HG02588 (cell line): ENCODE results near the gene TRAF3.
"Not testable (repeated sequence)": the region's sequence is repeated elsewhere in the genome, so short reads cannot be mapped to it uniquely, and the experiment has no call there.

Experiments used
- ATAC-seq: cut with Tn5 transposase; IDR thresholded peaks from one replicate; pipeline ENCODE4 v1.9.1; 2021; ENCODE audit warnings: mild to moderate bottlenecking, moderate library complexity; ENCODE audit not compliant: unreplicated experiment

Gene TRAF3

DNA sequence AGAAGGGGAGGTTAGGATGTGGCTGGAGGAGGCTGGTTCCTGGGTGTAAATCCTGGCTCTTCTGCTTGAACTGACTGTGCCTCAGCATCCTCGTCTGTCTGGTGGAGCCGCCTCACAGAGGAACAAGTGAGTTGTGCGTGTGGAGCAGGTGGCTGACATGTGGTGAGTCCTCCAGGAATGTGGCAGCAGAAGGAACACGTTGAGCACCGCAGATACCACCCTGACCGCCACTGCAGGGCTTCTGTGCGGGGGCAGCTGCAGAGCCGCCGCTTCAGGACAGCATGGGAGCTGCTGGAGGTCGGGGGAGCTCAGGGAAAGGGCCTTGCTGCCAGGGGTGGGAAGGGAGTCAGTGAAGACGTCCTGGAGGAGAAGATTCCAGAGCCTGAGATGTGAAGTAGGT, 48.9 kb downstream of the TRAF3 start:
- no peak for ATAC-seq

GRCh38 chr14:102826751-102827675, 49.8 kb downstream of the TRAF3 start:
- ATAC-seq, result no peak

- no peak for ATAC-seq
Observed at GRCh38 chr14:102827716-102828115, 50.5 kb downstream of the TRAF3 start.

DNA sequence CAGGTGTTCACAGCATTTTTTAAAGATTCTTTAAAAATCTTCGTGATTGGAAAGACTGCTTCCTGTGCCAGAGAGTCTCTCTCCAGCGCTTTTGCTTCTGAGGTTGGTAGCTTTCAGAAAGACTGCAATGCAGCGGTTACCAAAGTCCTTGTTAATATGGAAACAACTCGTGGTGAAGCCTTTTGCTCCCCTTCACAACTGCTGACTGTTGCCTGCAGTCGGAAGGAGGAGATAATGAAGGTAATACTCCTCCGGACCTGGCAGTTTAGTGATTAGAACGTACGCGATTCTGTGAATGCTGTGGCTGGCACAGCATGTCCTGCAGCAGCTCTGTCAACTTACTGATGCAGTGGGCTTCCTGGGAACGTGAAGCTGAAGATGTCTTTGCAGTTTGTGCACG, 50.9 kb downstream of the TRAF3 start:
- no peak for ATAC-seq

DNA sequence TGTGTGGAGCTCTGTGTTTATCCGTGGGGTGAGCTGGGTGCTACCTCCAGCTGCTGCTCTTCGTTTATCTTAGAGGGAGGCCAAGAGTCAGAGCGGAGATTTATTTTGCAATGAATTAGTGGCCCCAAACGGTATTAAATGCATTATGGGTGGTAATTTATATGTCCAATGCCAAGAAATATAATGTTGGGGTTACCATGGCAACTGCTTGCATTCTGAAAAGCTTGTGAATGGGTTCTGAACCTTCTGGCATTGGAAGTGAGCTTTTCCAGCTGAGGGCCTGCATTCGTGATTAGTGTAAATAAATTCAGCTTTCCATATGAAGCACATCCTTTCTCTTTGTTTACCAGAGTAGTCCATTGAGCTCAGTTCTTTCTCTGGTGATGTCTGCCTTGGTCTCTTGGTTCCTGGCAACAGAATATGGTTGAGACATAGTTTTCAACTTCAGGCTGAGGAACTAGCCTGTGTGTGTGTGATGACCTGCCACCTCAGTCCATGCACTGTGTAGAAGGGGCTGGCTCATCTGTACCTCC, 51.8 kb downstream of the TRAF3 start:
- no peak for ATAC-seq

- ATAC-seq, result no peak
Observed at GRCh38 chr14:102830474-102831045, 53.3 kb downstream of the TRAF3 start.

DNA sequence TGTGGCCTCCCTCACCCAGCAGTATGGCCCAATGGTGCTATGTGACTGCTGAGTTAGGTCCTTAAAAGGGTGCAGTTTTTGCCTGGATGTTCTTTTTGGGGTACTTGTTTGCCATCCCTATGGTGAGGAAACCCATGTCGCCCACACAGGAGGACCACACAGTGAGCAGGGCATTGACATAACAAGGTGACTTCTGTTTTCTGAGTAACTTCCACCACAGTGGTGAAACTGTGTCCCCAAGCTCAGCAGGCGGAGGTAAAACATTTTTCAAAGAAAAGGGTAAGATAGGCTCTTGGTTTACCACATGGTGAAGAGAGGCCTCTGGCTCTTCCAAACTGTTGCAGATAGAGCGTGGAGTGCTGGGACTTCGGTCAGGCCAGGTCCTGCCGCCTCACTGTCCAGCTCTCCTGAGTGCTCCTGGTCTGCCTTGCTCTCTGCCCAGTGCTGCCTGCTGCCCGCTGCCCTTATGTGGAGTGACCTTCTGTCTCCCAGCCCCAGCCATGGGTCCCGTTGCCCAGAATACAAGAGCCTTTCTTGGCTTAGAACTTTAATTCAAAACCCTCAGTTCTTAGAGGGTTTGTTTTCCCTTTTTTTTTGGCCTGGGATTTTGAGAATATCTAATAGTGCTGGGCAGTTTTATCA, 54.0 kb downstream of the TRAF3 start:
- no peak for ATAC-seq

DNA sequence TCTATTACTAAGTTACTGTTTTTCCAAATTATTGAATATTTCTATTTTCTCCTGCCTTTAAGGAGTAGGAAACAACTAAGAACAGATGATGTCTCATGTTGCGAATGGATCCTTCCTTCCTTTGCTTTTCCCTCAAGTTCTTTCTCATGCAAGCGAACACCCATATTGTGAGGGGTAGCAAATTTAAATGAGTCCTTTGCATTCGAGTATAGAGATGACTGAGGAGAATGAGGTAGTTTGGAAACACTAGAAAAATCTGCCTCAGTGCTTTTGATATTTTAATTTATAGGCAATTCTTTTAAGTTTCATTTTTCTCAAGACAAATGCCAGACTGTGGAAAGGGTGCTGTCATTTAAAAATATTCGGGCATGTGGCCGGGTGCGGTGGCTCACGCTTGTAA, 56.1 kb downstream of the TRAF3 start:
- ATAC-seq, result no peak

DNA sequence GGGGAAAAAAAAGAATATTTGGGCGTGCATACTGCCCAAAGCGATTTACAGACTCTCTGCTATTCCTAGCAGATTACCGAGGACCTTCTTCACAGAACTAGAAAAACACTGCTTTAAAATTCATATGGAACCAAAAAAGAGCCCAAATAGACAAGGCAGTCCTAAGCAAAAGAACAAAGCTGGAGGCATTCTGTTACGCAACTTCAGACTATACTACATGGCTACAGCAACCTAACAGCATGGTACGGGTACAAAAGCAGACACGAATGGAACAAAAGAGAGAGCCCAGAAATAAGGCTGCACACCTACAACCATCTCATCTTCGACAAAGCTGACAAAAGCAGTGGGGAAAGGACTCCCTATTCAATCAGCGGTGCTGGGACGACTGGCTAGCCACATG, 56.7 kb downstream of the TRAF3 start:
- no peak for ATAC-seq

GRCh38 chr14:102835959-102836358, 58.7 kb downstream of the TRAF3 start:
- no peak for ATAC-seq

DNA sequence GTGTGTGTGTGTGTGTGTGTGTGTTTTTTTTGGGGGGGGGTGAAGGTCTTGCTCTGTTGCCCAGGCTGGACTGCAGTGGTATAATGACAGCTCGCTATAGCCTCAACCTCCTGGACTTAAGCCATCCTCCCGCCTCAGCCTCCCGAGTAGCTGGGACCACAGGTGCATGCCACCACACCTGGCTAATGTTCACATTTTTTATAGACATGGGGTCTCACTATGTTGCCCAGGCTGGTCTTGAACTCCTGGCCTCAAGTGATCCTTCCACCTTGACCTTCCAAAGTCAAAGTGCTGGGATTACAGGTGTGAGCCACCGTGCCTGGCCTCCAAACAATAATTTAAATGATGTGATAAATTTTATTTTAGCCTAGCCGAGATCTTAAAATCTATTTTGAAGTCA, 59.9 kb downstream of the TRAF3 start:
- not testable (repeated sequence) for ATAC-seq

DNA sequence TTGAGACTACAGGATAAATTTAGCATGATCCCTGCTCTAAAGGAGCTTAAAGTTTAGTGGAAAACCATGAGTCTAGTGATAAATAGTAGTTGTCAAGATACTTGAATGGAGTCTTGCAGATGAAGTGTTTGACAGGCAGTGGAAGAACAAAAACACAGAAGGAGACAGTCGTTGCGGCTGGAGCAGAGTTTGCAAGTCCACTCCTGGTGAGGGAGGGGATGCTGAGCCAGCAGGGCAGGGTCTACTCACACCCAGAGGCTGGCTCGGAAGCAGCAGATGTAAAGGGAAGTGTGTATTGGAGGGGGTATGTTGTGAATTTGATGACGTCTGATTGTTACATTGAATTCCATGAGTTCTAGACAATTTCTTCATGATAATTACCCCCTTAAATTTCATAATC, 61.3 kb downstream of the TRAF3 start:
- ATAC-seq, result no peak

- no peak for ATAC-seq
Observed at GRCh38 chr14:102840115-102840514, 62.9 kb downstream of the TRAF3 start.

DNA sequence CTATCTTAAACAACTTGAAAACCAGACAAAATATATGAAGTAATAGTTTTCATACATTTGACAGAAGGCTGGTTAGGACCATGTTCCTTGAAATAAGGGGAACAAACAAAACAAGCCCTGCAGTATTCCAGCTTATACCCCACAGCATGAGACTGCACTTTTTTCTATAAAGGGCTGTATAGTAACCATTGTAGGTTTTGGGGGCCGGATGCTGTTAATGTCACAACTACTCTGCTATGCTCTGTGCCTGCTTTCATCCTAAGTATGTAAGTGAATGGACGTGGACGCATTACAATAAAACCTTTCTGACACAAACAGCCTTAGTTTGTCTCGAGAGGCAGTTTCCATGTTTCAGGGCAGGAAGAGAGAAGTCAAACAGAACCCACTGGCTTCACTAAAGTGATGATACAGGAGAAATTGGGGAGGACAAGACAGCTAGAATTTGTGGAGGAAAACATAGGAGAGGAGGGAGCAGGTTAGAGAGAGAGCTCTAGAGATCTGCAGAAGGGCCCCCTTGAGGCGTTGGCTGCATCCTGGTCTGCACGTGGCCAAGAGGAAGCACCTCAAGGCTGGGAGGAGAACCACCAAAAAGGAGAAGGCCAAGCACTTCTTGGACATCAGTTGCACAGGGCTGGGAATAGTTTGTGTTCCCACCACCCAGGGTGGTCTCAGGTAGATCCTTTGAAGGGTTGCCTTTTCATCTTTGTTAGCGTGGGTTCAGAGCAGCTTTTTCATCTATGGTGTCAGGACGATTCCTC, 63.7 kb downstream of the TRAF3 start:
- no peak for ATAC-seq

DNA sequence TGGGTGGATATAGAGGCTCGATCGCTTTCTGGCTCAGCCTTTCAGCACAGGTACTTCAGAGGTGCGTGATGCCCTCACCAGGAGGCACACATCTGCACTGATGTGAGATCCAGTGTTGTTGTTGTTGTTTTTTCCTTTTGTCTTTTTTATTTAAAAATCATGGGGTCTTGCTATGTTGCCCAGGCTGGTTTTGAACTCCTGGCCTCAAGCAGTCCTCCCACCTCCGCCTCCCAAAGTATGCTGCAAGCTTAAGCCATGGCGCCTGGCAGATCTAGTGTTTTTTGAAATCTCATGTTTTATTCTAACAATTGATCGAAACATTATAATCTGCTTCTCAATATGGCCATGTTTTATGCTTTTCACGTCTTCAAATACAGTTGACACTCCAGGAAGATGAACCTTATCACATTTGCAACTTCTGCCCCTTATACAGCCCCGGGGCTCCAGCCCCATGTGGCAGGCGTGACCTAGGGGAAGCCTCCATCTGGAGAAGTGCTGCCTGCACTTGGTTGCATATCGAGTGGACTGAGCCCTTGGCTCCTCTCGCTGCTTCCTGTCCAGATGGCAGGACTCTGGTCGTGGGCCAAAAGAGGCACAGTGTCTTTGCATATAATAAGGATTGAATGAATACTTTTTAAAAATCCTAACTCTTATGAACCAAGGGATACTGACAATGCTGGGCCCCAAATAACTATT, 71.7 kb downstream of the TRAF3 start:
- ATAC-seq, result no peak

DNA sequence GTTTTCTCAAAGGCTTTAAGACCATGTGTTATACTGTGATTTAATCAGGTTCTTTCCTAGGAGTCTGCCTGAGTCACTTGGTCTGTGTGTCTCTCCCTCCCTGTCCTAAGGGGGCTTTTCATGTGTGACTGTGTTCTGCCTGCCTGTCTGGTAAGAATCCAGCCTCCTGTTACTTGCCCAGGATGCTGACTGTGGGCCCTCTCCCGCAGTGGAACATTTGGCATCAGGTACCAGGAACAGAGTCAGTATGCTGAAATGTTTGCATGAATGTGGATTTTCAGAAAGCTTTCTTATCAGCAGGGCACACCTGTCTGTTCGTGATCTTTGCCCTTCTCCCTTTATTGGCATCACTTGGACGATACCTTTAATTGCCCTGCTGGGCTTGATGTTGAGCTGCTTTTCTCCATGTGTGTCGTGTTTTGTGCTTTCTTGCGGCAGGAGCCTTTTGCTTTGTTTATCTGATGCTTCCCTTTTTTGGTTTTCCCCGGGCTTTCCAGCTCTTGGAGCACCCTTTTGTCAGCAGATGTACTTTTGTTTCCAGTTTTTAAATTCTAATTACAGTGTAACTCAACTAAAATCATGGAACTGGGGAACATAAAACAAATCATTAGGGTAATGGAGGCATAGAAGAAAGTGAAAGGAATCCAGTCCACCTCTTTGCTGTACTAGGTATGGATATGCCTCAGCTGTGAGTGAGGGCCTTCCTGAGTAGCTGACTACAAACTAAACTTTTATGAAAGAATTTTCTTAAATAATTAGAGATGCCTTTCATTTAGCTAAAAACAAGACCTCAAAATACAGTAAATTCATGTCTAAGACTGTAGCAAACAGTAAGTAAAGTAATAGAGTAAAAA, 72.5 kb downstream of the TRAF3 start:
- no peak for ATAC-seq

DNA sequence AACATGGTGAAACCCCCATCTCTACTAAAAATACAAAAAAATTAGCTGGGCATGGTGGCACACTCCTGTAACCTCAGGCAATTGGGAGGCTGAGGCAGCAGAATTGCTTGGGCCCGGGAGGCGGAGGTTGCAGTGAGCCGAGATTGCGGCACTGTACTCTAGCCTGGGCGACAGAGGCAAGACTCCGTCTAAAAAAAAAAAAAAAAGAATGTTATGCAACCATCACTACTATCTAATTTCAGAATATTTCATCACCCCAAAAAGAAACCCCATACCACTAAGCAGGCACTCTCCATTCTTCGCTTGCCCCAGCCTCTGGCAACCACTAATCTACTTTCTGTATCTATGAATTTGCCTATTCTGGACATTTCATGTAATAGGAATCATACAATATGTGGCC, 76.4 kb downstream of the TRAF3 start:
- ATAC-seq, result no peak

- no peak for ATAC-seq
Observed at GRCh38 chr14:102854091-102854703, 76.9 kb downstream of the TRAF3 start.

DNA sequence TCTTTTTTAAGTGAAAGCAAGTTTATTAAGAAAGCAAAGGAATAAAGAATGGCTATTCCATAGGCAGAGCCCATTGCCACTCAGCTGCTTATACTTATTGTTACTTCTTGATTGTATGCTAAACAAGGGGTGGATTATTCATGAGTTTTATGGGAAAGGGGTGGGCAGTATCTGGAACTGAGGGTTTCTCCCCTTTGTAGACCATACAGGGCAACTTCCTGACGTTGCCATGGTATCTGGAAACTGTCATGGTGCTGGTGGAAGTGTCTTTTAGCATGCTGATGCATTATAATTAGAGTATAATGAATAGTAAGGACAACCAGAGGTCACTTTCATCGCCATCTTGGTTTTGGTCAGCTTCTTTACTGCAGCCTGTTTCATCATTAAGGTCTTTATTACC, 78.9 kb downstream of the TRAF3 start:
- ATAC-seq, result no peak
